ENCODE results near the gene CTSV.
"Not testable (repeated sequence)": the region's sequence is repeated elsewhere in the genome, so short reads cannot be mapped to it uniquely, and the experiment has no call there.

GRCh38 chr9:97002195-97002594 is 36.7 kb downstream of the CTSV start:
- not testable (repeated sequence) for TF ChIP-seq CTCF (conservative IDR thresholded peaks at IDR 0.05; ENCODE audit: low read depth, low read length); EZH2 (IDR thresholded peaks at IDR 0.05; ENCODE audit: low read length, unreplicated experiment)

Data from PC-3 (cell line).